WTC11 (cell line): ENCODE measurements around the gene RAPGEF6.

ENCODE experiments used
- ELF4 ChIP-seq: sonication (generic); formaldehyde crosslinking; IDR thresholded peaks from 2 replicates; pipeline ENCODE4 v1.8.1; 2022; ENCODE audit warnings: low read depth, mild to moderate bottlenecking, moderate library complexity, missing genetic modification reagents
- FOXP1 ChIP-seq: sonication (generic); formaldehyde crosslinking; IDR thresholded peaks from 2 replicates; pipeline ENCODE4 v1.8.0; 2022; ENCODE audit warnings: missing genetic modification reagents, mild to moderate bottlenecking, moderate library complexity, borderline replicate concordance
- SMAD3 ChIP-seq: sonication (generic); formaldehyde crosslinking; IDR thresholded peaks from 2 replicates; pipeline ENCODE4 v1.8.0; 2022; ENCODE audit warnings: missing genetic modification reagents, mild to moderate bottlenecking, borderline replicate concordance
- TF ChIP-seq, protein P1 (sequence below): fragments of 200-600 bp; IDR thresholded peaks from 2 replicates; pipeline ENCODE4 v1.8.0; 2022; ENCODE audit warnings: antibody characterized with exemption
- TF ChIP-seq, protein P2 (sequence below): sonication (generic); formaldehyde crosslinking; conservative IDR thresholded peaks from 2 replicates; pipeline ENCODE4 v1.8.1; 2022; ENCODE audit warnings: mild to moderate bottlenecking, missing genetic modification reagents
- TF ChIP-seq, protein P3 (sequence below): sonication (generic); formaldehyde crosslinking; IDR thresholded peaks from 2 replicates; pipeline ENCODE4 v1.8.0; 2022; ENCODE audit warnings: mild to moderate bottlenecking, missing genetic modification reagents
- TF ChIP-seq, protein P4 (sequence below): sonication (generic); formaldehyde crosslinking; IDR thresholded peaks from 2 replicates; pipeline ENCODE4 v1.8.1; 2022; ENCODE audit warnings: low read depth, mild to moderate bottlenecking, moderate library complexity, missing genetic modification reagents, borderline replicate concordance
- TF ChIP-seq, protein P5 (sequence below): sonication (generic); formaldehyde crosslinking; IDR thresholded peaks from 2 replicates; pipeline ENCODE4 v1.8.0; 2022; ENCODE audit warnings: mild to moderate bottlenecking, missing genetic modification reagents

DNA sequence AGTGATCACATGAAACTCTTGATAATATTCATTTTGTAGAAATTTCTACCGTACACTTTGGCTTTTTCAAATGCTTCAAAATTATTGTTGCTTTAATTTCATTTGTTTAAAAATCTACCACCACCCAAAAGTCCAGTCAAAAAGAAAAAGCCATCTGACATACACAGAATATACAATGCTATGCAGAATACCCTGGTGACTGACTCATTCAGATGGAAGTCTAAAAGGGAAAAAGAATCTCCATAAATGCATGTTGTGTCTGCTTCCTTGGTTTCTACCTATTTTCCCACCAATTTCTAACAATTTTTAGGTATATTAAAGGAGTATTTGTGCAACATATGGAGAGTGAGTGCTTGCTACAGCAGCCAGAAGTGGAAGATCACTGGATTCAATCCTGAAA is 9.3 kb upstream of the RAPGEF6 start:
- TF ChIP-seq, protein P1, sequence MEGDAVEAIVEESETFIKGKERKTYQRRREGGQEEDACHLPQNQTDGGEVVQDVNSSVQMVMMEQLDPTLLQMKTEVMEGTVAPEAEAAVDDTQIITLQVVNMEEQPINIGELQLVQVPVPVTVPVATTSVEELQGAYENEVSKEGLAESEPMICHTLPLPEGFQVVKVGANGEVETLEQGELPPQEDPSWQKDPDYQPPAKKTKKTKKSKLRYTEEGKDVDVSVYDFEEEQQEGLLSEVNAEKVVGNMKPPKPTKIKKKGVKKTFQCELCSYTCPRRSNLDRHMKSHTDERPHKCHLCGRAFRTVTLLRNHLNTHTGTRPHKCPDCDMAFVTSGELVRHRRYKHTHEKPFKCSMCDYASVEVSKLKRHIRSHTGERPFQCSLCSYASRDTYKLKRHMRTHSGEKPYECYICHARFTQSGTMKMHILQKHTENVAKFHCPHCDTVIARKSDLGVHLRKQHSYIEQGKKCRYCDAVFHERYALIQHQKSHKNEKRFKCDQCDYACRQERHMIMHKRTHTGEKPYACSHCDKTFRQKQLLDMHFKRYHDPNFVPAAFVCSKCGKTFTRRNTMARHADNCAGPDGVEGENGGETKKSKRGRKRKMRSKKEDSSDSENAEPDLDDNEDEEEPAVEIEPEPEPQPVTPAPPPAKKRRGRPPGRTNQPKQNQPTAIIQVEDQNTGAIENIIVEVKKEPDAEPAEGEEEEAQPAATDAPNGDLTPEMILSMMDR: no peak
- TF ChIP-seq, protein P2, sequence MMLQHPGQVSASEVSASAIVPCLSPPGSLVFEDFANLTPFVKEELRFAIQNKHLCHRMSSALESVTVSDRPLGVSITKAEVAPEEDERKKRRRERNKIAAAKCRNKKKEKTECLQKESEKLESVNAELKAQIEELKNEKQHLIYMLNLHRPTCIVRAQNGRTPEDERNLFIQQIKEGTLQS: no peak
- TF ChIP-seq FOXP1 (CRISPR knock-in tag): no peak
- TF ChIP-seq SMAD3: no peak
- TF ChIP-seq, protein P3, sequence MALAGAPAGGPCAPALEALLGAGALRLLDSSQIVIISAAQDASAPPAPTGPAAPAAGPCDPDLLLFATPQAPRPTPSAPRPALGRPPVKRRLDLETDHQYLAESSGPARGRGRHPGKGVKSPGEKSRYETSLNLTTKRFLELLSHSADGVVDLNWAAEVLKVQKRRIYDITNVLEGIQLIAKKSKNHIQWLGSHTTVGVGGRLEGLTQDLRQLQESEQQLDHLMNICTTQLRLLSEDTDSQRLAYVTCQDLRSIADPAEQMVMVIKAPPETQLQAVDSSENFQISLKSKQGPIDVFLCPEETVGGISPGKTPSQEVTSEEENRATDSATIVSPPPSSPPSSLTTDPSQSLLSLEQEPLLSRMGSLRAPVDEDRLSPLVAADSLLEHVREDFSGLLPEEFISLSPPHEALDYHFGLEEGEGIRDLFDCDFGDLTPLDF (CRISPR knock-in tag): no peak
- no peak for TF ChIP-seq ELF4 (CRISPR knock-in tag)
- TF ChIP-seq, protein P4, sequence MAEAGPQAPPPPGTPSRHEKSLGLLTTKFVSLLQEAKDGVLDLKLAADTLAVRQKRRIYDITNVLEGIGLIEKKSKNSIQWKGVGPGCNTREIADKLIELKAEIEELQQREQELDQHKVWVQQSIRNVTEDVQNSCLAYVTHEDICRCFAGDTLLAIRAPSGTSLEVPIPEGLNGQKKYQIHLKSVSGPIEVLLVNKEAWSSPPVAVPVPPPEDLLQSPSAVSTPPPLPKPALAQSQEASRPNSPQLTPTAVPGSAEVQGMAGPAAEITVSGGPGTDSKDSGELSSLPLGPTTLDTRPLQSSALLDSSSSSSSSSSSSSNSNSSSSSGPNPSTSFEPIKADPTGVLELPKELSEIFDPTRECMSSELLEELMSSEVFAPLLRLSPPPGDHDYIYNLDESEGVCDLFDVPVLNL: no peak
- TF ChIP-seq, protein P5, sequence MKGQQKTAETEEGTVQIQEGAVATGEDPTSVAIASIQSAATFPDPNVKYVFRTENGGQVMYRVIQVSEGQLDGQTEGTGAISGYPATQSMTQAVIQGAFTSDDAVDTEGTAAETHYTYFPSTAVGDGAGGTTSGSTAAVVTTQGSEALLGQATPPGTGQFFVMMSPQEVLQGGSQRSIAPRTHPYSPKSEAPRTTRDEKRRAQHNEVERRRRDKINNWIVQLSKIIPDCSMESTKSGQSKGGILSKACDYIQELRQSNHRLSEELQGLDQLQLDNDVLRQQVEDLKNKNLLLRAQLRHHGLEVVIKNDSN (CRISPR knock-in tag): no peak
